OCI-LY1 (cell line): ENCODE data around the gene SHF.

Experiments
- H2AFZ ChIP-seq: fragments of 200-600 bp; sonication (generic), shearing (Covaris generic); 2 replicates; pipeline ENCODE4 v1.6.0; 2014; ENCODE audit warnings: antibody characterized with exemption, mild to moderate bottlenecking, low read length
- H3F3A ChIP-seq: fragments of 200-600 bp; sonication (generic), shearing (Covaris generic); 2 replicates; pipeline ENCODE4 v1.6.0; 2014; ENCODE audit warnings: mild to moderate bottlenecking, antibody characterized with exemption, low read length, moderate library complexity; ENCODE audit not compliant: insufficient read depth
- H3K27ac ChIP-seq: fragments of 200-600 bp; sonication (generic); 2 replicates; pipeline ENCODE4 v1.5.1; 2014; ENCODE audit warnings: low read length, mixed run types, mild to moderate bottlenecking, low read depth; ENCODE audit not compliant: poor library complexity, severe bottlenecking
- H3K27me3 ChIP-seq: fragments of 200-600 bp; sonication (generic); 2 replicates; pipeline ENCODE4 v1.6.0; 2014; ENCODE audit warnings: antibody characterized with exemption, mild to moderate bottlenecking, low read length, moderate library complexity; ENCODE audit not compliant: insufficient read depth
- H3K36me3 ChIP-seq: fragments of 200-600 bp; sonication (generic); 2 replicates; pipeline ENCODE4 v1.6.1; 2014; ENCODE audit warnings: mild to moderate bottlenecking, antibody characterized with exemption, low read length, moderate library complexity, mixed read lengths; ENCODE audit not compliant: insufficient read depth
- H3K4me1 ChIP-seq: fragments of 200-600 bp; sonication (generic); 2 replicates; pipeline ENCODE4 v1.5.1; 2014; ENCODE audit warnings: mild to moderate bottlenecking, low read length, moderate library complexity; ENCODE audit not compliant: insufficient read depth, severe bottlenecking
- H3K4me2 ChIP-seq: fragments of 200-600 bp; sonication (generic), shearing (Covaris generic); 2 replicates; pipeline ENCODE4 v1.6.1; 2014; ENCODE audit warnings: low read length
- H3K4me3 ChIP-seq: fragments of 200-600 bp; sonication (generic); 2 replicates; pipeline ENCODE4 v1.5.1; 2014; ENCODE audit warnings: low read length, low read depth, mild to moderate bottlenecking, mixed read lengths; ENCODE audit not compliant: poor library complexity, severe bottlenecking
- H3K79me2 ChIP-seq: fragments of 200-600 bp; shearing (Covaris generic); 2 replicates; pipeline ENCODE4 v1.6.1; 2016; ENCODE audit warnings: mixed run types, low read length, mixed read lengths; ENCODE audit not compliant: insufficient read depth
- H3K9ac ChIP-seq: fragments of 200-600 bp; sonication (generic), shearing (Covaris generic); 2 replicates; pipeline ENCODE4 v1.6.1; 2014; ENCODE audit warnings: mild to moderate bottlenecking, low read length, mixed read lengths
- H3K9me2 ChIP-seq: fragments of 200-600 bp; sonication (generic), shearing (Covaris generic); 2 replicates; pipeline ENCODE4 v1.6.1; 2014; ENCODE audit warnings: low read depth, mild to moderate bottlenecking, low read length, mixed read lengths
- H3K9me3 ChIP-seq: fragments of 200-600 bp; shearing (Covaris generic); 2 replicates; pipeline ENCODE4 v1.6.1; 2014; ENCODE audit warnings: low read length, mixed read lengths
- H4K20me1 ChIP-seq: fragments of 200-600 bp; sonication (generic), shearing (Covaris generic); 2 replicates; pipeline ENCODE4 v1.6.0; 2016; ENCODE audit warnings: mild to moderate bottlenecking, low read length; ENCODE audit not compliant: insufficient read depth
- EZH2 ChIP-seq: fragments of 200-600 bp; sonication (generic), shearing (Covaris generic); IDR thresholded peaks from 2 replicates; pipeline ENCODE4 v1.8.0; 2017; ENCODE audit warnings: borderline replicate concordance, mixed run types, mild to moderate bottlenecking, antibody characterized with exemption, low read length, moderate library complexity, mixed read lengths
- TF ChIP-seq, protein P1 (sequence below): fragments of 200-600 bp; sonication (generic), shearing (Covaris generic); IDR thresholded peaks from 2 replicates; pipeline ENCODE4 v1.5.1; 2017; ENCODE audit warnings: mild to moderate bottlenecking, antibody characterized with exemption, low read length, moderate library complexity, mixed read lengths

SHF gene

DNA sequence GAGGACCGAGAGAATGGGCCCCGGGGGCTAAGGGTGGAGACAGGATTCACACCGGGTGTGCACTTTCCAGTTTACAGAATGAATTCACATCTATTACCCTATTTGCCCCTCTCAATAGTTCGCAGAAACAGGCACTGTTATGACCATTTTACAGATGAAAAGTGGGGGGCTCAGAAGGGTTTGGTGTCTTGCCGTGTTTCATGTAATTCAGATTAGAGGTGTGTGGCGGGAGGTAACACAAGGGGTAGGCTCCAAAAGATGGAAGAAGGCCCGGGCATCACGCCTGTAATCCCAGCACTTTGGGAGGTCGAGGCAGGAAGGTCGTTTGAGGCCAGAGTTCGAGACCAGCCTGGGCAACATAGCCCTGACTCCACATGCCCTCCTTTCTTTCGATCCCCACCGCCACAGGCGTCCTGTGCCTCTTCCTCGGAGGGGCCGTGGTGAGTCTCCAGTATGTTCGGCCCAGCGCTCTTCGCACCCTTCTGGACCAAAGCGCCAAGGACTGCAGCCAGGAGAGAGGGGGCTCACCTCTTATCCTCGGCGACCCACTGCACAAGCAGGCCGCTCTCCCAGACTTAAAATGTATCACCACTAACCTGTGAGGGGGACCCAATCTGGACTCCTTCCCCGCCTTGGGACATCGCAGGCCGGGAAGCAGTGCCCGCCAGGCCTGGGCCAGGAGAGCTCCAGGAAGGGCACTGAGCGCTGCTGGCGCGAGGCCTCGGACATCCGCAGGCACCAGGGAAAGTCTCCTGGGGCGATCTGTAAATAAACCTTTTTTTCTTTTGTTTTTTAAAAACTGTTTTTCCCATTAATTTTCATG lies 70.2 kb downstream of the SHF start:
- Histone ChIP-seq H3K9me3 (no peaks in the 10 kb centered on the region), H3K9me2 (no peaks in the 10 kb centered on the region), H3K27ac (no peak overlapping the region), H3K79me2 (no peaks in the 10 kb centered on the region), H3F3A (no peaks in the 10 kb centered on the region), H3K4me3 (no peak overlapping the region), H3K4me2 (no peak overlapping the region), H3K4me1 (peaks cover 14% of the 10 kb centered on the region), H3K9ac (no peak overlapping the region), H3K27me3 (no peaks in the 10 kb centered on the region), H2AFZ (no peak overlapping the region), H3K36me3 (no peaks in the 10 kb centered on the region), H4K20me1 (no peaks in the 10 kb centered on the region)
- TF ChIP-seq, protein P1, sequence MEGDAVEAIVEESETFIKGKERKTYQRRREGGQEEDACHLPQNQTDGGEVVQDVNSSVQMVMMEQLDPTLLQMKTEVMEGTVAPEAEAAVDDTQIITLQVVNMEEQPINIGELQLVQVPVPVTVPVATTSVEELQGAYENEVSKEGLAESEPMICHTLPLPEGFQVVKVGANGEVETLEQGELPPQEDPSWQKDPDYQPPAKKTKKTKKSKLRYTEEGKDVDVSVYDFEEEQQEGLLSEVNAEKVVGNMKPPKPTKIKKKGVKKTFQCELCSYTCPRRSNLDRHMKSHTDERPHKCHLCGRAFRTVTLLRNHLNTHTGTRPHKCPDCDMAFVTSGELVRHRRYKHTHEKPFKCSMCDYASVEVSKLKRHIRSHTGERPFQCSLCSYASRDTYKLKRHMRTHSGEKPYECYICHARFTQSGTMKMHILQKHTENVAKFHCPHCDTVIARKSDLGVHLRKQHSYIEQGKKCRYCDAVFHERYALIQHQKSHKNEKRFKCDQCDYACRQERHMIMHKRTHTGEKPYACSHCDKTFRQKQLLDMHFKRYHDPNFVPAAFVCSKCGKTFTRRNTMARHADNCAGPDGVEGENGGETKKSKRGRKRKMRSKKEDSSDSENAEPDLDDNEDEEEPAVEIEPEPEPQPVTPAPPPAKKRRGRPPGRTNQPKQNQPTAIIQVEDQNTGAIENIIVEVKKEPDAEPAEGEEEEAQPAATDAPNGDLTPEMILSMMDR, result no peak
- no peak for TF ChIP-seq EZH2
